Stimulated activated naive CD8-positive, alpha-beta T cell treated with anti-CD3 and anti-CD28 coated beads, Interleukin-15, Interleukin-2, amounts not matched to agents 100 U/mL and 50 U/mL, for 24 hours (primary cell): ENCODE data around the gene TRPM1.
"Not testable (repeated sequence)": the region's sequence is repeated elsewhere in the genome, so short reads cannot be mapped to it uniquely, and the experiment has no call there.

ENCODE experiments used
- ATAC-seq: fragments of 150-1000 bp; cut with Tn5 transposase; one replicate; pipeline ENCODE4 v1.10.0; 2021
- DNase-seq: peaks from one replicate; pipeline ENCODE4 v3.0.0; 2021

Gene TRPM1

DNA sequence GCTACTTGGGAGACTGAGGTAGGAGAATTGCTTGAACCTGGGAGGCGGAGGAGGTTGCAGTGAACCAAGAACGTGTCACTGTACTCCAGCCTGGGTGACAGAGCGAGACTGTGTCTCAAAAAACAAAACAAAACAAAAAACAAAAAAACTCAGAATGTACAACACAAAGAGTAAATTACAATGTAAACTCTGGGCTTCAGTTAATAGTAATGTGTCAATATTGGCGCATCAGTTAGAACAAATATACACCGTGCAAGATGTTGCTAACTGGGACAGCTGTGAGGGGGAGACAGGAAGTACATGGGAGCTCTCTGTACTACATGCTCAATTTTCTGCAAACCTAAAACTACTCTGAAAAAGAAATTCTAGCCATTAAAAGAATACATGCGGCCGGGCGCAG, 23.5 kb upstream of the TRPM1 start:
- ATAC-seq = no peak
- no peak for DNase-seq

GRCh38 chr15:31116423-31117030, 15.0 kb upstream of the TRPM1 start:
- no peak for DNase-seq
- ATAC-seq = no peak

DNA sequence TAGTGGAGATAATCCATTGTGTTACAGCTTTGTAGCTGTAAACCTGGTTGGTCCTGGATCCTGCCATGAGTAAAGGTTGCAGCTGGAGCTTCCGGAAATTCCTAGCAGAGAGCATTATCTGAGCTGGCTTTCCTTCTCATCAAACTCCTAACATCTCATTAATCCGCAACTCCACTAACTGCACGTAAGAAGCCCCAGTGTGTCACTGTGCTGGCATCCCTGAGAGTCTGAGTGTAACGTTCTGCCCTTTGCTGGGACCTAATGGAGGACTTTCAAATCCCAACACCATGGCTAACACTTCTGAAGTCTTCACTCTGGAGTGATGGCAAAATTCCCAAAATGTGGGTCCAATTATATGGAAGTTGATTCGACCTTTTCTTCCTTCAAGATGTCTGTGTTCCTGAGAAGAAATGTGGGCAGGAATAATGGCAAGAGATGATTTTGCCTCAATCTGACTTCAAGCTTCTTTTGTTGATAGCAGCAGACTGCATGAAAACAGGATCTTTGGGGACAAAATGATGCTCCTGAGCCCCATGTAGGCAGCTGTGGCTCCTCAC, 9.6 kb upstream of the TRPM1 start:
- no peak for DNase-seq
- no peak for ATAC-seq

- no peak for DNase-seq
- no peak for ATAC-seq
Measured at GRCh38 chr15:31108836-31109235, 7.3 kb upstream of the TRPM1 start.

DNA sequence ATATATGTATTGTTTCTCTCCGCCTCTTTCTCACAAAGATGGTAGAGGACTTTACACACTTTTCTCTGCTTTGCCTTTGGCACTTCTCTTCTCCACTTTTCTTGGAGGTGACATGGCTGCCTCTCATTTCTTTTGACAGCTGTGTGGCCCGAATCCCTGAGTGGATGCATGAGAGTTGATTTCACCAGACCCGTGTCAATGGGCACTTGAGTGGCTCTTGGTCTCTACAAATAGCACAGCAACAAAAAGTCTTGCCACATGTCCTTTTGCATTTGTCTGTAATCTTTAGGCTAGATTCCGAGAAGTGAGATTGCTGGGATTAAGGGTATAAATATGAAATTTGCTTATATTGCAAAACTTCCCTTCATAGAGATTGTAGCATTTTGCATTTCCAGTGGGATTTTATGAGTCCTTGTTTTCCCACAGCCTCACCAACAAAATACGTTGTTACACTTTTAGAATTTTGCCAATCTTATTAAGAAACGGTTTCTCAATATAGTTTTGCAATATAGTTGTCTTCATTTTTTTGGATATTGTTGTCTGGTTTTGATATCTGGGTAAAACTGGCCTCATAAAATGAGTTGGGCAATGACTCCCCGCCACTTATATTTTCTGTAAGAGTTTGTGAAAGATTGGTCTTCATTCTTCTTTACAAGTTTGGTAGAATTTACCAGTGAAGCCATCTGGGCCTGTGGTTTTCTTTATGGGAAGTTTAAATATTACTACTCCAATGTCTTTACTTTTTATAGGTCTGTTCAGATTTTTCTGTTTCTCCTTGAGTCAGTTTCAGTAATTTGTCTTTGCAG, 5.2 kb upstream of the TRPM1 start:
- DNase-seq = no peak
- ATAC-seq = no peak

DNA sequence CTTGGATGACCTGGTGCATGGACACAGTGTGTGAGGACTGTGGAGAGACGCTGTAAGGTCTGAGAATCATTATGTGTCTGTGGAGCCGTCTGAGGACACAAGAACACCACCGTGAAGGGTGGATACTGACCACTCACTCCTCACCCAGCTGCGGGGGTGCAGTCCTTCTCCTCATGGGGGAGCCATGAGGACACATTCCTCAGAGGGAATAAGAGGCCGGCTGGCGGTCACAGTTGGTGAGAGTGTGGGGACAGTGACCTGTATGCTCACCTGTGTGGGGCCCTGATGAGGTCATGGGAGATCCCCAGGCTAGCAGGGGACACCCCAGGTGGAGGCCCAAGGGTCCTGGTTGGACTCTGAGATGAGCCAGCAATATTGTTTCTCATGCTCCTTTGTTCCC, 2.5 kb upstream of the TRPM1 start:
- ATAC-seq (no peak), DNase-seq (no peak)

- no peak for ATAC-seq
- DNase-seq = no peak
Measured at GRCh38 chr15:31102374-31103342, 1.1 kb upstream of the TRPM1 start.

GRCh38 chr15:31102039-31102321, 455 bp upstream of the TRPM1 start:
- no peak for ATAC-seq
- DNase-seq = no peak

DNA sequence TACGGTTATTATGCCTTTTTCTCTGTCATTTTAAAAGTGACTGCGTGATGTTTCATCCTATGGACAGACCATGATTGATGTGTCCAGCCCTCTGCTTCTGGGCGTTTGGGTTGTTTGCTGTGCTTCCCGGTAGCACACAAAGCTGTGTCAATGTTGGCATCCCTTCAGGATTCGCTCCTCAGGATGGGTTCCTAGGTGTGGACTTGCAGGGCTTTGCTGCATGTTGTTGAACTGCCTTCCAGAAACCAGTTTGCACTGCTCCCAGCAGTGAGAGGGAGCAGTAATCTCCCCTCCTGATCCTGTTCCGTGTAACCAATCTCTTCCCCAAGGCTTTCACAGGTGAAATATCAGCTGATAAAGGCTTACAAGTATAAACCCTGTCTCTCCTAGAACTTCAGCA, 787 bp downstream of the TRPM1 start:
- DNase-seq = no peak

GRCh38 chr15:31098953-31099740, 2.4 kb downstream of the TRPM1 start:
- no peak for ATAC-seq
- DNase-seq = no peak

More for the DNA sequence above, 787 bp downstream of the TRPM1 start:
- ATAC-seq = no peak

DNA sequence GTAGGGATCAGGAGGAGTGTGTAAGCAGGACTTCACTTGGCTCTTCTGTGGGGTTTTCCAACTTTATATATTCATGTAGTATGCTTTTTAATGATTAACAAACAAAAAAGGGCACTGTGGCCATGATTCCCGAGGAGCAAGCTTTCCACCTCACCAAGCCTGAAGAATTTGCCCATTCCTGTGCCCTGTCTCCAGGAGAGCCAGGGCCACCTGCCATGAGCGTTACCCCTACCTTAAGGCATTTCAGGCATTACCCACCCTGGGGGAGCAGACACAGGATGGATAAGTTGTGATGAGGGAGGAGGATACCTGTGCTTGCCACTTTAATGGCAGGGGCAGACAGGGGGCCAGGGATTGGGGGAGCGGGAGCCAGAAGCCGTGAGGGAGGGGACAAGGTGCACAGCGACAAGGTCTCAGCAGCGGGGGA, 3.0 kb downstream of the TRPM1 start:
- DNase-seq (no peak), ATAC-seq (no peak)

DNA sequence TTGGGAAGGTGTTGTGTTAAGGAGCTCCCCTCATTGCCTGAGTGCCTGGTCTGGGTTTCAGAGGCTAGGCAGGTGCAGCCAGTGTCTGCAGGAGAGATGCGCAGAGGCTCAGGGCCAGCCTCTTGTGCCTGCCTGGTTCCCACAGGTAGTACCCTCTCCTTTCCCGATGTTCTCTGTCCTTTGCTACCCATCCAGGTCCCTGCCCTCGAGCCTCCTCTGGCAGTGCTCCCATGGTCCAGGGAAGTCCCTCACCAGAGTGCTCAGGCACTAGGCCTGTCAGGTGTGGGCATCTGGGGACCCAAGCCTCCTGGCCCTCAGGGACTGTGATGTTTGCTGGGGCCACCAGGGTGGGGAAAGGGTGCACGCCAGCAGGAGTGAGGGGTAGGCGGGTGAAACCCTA, 5.0 kb downstream of the TRPM1 start:
- DNase-seq = no peak
- ATAC-seq = no peak

DNA sequence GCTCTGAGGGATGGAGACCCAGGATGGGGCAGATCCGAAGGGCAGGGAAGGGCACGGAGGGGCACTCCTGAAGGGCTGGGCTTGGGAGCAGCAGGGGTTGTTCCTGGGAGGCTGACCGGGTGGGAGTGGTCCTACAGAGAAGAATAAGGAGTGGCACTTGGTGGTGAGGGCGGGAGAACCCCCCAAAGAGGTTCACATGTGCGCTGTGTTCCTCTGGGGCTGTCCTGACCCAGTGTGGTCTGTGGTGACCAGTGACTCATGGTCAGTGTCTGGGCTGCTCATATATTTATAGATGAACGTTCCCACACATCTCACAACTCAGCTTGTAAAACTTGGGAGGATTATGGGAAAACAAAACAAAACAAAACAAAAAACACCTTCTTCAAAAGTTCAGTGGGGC, 10.0 kb downstream of the TRPM1 start:
- DNase-seq (no peak), ATAC-seq (no peak)

- ATAC-seq = no peak
Measured at GRCh38 chr15:31090766-31091165, 10.8 kb downstream of the TRPM1 start.

GRCh38 chr15:31089368-31090047, 12.0 kb downstream of the TRPM1 start:
- no peak for DNase-seq
- ATAC-seq = no peak

More at GRCh38 chr15:31090766-31091165, 10.8 kb downstream of the TRPM1 start:
- DNase-seq = no peak

- DNase-seq (no peak), ATAC-seq (no peak)
Measured at GRCh38 chr15:31088672-31089367, 12.7 kb downstream of the TRPM1 start.

DNA sequence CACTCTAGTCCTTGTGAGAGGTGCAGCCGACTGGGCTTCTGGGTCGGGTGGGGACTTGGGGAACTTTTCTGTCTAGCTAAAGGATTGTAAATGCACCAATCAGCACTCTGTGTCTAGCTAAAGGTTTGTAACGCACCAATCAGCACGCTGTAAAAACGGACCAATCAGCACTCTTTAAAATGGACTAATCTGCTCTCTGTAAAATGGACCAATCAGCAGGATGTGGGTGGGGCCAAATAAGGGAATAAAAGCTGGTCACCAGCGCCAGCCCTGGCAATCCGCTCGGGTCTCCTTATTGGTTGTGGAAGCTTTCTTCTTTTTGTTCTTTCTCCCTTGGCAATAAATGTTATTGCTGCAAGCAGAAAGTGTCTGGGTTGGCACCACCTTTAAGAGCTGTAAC, 13.5 kb downstream of the TRPM1 start:
- not testable (repeated sequence) for DNase-seq, ATAC-seq

GRCh38 chr15:31086344-31086743, 15.2 kb downstream of the TRPM1 start:
- DNase-seq = no peak
- no peak for ATAC-seq

DNA sequence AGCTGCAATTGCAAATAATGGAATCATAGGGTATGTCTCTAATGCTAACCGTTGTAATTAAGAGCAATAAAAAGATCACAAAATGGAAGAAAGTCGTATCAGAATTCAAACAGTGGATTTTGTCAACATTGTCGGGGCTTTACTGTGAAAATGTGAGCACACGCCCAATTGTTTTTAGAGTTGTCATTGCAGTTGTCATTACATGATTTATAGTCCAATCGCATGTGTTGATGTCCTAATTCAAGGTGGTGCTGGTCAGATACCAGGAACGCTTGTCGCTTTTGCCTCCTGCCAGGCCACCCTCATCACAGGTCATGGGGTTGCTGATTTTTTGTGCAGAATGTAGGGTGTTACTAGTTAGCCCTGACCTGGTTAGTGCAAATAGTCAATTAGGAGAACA, 16.2 kb downstream of the TRPM1 start:
- no peak for ATAC-seq
- no peak for DNase-seq

- DNase-seq (no peak), ATAC-seq (no peak)
Measured at GRCh38 chr15:31084176-31084575, 17.3 kb downstream of the TRPM1 start.

DNA sequence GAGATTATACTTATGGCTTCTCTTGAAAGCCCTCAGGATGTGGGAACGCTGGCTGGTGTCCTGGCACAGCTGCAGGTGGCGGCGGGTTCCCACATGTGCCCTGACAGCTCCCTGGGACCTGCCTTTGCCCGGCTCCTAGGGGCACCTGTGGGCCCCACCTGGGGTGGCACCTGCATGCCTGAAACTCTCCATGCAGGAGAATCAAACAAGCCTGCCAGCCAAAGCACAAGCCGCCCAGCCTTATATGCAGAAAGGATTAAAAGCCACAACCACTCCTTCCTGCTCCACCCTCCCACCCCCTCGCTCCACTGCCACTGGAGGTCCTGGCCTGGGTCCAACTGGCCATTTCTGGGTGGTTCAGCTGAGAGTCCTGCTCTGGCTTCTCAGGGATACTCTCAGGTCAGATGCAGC, 18.1 kb downstream of the TRPM1 start:
- DNase-seq (no peak), ATAC-seq (no peak)
